RWPE1 (cell line): ENCODE measurements around the gene UTP11.
A peak's percentile ranks its signal among the peaks of the same experiment; 100 is the strongest.

Experiments used
- CTCF ChIA-PET: fragments of 350-600 bp; sonication (Branson Sonifier 250); formaldehyde crosslinking; extraction: SDS; loops from one replicate; lab custom pipeline; 2021; lab: Yijun Ruan, JAX
- POLR2A ChIA-PET: fragments of 400-600 bp; formaldehyde crosslinking; extraction: SDS; loops from one replicate; lab custom pipeline; 2020; ENCODE audit warnings: antibody characterized with exemption; ENCODE audit not compliant: low non-redundant PET; lab: Yijun Ruan, JAX
- DNase-seq: peaks from one replicate; pipeline ENCODE4 v3.0.0; 2012; ENCODE audit warnings: low spot score
- H3K27ac ChIP-seq: fragments of 450-650 bp; 2 replicates; pipeline ENCODE4 v1.5.1; 2017
- CTCF ChIP-seq: fragments of 450-650 bp; conservative IDR thresholded peaks from 2 replicates; pipeline ENCODE4 v1.5.1; 2017; ENCODE audit warnings: low read depth, mild to moderate bottlenecking

Gene UTP11

GRCh38 chr1:38045401-38046332 is 33.1 kb downstream of the UTP11 start:
- TF ChIP-seq CTCF, result no peak
- no peak overlapping the region for H3K27ac ChIP-seq
- DNase-seq, result no peak
- POLR2A ChIA-PET, result no interaction called here
- CTCF ChIA-PET, result interaction anchor here (0.5 to 1.1 kb wide), 3 partner anchors 19 to 660 kb away, joined by 3 to 7 read pairs (median 6); no protein-coding TSS in a partner anchor

GRCh38 chr1:38046333-38046883 is 33.9 kb downstream of the UTP11 start, which contains the start of gene POU3F1:
POU3F1 (minus strand) TSS chr1:38046793; CDS start chr1:38046743, 50 bp downstream.
- no peak for DNase-seq
- CTCF ChIA-PET, result interaction anchor here (0.6 to 1.1 kb wide), 3 partner anchors 19 to 97 kb away, joined by 3 to 7 read pairs (median 5); no protein-coding TSS in a partner anchor
- H3K27ac ChIP-seq, result peak within 1 kb of the TSS; percentile 69
- POLR2A ChIA-PET, result no interaction called here
- TF ChIP-seq CTCF, result no peak

- TF ChIP-seq CTCF, result no peak
- ChIA-PET POLR2A (no interaction called here), CTCF (interaction anchor here (0.6 to 0.8 kb wide), 2 partner anchors 90 to 97 kb away, joined by 3 to 5 read pairs; no protein-coding TSS in a partner anchor)
- H3K27ac ChIP-seq, result peak overlapping the region; percentile 69
- peak; percentile 85 for DNase-seq
Observed at GRCh38 chr1:38046884-38047602, 34.5 kb downstream of the UTP11 start.

GRCh38 chr1:38047603-38048141 is 35.1 kb downstream of the UTP11 start:
- no peak for TF ChIP-seq CTCF
- DNase-seq, result no peak
- ChIA-PET CTCF (interaction anchor here (0.6 to 0.7 kb wide), 2 partner anchors 15 to 145 kb away, joined by 3 to 4 read pairs; no protein-coding TSS in a partner anchor), POLR2A (no interaction called here)
- peak overlapping the region; percentile 69 for H3K27ac ChIP-seq

- ChIA-PET CTCF (interaction anchor here (1.0 kb wide), 1 partner anchor 134 kb away, joined by 3 read pairs; no protein-coding TSS in a partner anchor), POLR2A (no interaction called here)
- H3K27ac ChIP-seq, result no peak overlapping the region
- DNase-seq, result no peak
- TF ChIP-seq CTCF, result no peak
Observed at GRCh38 chr1:38050397-38051078, 38.0 kb downstream of the UTP11 start.
